HG03159 (cell line): ENCODE results near the gene HMOX2.

Source experiments
- ATAC-seq: cut with Tn5 transposase; IDR thresholded peaks from one replicate; pipeline ENCODE4 v1.9.1; 2021; ENCODE audit warnings: mild to moderate bottlenecking, moderate library complexity; ENCODE audit not compliant: unreplicated experiment

Gene HMOX2

DNA sequence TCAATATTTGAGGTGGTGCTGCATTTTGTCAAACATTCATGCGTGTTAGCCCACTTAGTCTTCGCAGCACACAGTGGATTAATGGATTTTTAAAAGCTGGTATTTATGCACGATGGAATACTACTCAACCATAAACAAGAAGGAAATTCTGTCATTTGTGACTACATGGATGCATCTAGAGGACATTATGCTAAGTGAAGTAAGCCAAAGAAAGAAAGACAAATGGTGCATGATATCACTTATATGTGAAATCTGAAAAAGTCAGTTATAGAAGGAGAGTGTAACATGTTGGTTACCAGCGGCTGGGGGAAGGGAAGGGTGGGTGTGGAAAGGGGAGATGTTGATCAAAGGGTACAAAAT, 23.0 kb downstream of the HMOX2 start:
- ATAC-seq: no peak

DNA sequence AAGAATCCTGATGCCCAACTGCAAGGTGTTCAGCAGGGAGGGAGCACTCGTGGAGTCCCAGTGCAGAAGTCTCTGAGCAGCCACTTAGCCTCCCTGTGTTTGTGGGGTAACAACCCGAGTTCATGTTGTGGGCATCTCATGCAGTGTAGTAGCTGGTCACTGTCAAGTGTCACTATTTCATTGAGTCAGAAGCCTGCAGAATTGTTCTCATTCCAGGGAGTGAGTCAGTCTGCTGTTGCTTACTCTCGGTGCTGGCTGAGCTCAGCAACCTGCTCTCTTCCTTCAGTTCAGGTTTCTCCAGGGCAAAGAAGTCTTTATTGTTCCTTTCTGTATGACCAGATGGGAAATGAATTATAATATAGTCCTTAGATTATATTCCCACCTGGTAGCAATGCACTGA, 24.1 kb downstream of the HMOX2 start:
- ATAC-seq: no peak

DNA sequence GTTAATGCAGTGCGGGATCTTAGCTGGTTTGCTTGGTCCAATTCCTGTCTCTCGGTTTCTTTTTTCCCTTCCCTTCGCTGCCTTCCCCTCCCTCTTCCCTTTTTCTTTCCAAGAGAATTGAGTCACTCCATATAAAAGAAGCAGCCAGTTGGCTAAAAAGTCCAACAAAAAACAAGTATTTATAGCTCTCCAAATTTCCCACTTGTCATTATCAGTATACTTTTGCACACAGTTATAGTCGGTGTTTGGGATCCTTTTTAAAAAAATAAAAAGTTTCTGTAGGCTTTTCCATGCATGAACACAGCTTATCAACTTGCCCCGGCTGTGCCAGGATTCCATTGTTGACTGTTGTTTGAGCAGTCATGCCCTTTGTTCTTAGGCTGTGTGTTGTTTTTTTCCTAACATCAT, 24.9 kb downstream of the HMOX2 start:
- no peak for ATAC-seq

DNA sequence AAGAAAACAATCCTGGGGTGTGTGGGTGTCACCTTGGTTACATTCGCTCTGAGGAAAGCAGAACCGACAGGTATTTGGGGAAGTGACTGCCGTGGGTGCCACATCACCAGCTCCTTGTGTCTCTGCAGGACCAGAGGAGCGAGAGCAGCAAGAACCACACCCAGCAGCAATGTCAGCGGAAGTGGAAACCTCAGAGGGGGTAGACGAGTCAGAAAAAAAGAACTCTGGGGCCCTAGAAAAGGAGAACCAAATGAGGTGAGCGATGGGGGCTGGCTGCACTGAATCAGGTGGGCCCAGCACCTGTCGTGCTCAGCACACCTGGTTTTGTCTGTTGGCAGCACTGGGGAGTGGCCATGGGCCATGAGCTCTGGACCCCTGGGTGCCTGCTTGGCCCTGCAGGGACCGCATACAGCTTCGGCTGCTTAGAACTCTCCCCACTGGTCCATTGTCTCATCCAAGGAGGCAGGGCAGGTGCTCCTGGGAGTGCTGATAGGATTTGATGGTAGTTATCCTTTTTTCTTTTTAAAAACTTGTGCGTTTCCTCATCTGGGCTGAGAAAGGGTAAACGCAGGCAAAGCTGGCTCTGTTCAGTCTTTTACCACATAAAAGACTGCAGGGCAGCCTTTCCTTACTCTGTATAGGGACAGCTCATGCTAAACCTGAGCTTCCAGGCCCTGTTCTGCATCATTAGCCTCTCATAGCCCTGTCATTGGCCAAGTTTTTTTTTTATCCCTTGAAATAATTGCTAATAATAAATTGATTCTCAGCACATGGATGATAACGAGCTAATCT, 29.4 kb downstream of the HMOX2 start:
- ATAC-seq: peak; percentile 78

DNA sequence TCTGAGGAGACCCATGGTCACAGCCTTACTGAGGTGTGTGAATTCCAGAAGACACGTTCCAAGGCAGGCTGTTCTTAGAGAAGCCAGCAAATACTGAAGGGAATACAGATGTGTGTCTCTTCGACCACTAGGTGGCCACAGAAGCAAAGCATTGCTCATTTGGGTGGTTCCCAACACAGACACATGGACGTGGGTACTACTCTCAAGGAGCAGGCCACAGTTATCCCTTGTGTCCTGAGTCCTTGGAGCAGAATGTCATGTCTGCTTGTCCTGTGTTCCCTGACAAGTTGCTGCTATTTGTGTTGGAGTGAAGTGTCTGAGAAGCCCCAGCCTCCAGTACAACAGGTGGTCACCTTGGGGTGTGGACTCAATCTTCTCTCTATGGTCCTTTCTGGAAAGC, 30.3 kb downstream of the HMOX2 start:
- ATAC-seq: no peak

DNA sequence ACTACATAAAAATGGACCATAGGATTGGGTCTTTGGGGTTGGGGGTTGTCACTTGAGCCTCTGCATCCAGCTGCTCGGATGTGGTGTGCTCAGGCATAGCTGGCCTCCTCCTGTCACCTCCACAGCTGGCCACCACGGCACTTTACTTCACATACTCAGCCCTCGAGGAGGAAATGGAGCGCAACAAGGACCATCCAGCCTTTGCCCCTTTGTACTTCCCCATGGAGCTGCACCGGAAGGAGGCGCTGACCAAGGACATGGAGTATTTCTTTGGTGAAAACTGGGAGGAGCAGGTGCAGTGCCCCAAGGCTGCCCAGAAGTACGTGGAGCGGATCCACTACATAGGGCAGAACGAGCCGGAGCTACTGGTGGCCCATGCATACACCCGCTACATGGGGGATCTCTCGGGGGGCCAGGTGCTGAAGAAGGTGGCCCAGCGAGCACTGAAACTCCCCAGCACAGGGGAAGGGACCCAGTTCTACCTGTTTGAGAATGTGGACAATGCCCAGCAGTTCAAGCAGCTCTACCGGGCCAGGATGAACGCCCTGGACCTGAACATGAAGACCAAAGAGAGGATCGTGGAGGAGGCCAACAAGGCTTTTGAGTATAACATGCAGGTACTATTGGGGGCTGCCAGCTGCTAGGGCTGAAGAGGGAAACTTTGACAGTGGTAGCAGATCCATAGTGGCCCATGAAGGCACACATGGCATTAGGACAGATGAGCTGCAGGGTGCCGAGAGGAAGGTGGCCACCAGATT, 31.6 kb downstream of the HMOX2 start:
- ATAC-seq: no peak

DNA sequence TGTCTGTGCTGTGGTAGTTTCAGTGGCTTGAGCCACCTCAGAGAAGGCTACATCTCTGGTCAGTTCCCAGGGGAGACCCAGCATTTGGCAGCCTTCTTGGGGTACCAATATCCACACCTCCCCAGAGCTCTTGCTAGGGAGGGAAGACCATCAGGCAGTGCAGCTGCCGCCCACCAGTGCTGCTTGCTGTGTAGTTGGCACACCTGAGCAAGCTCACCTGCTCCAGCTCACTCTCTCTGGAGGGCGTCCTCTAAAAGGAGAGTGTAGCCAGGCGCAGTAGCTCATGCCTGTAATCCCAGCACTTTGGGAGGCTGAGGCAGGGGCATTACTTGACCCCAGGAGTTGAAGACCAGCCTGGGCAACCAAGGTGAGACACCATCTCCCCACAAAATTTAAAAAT, 32.6 kb downstream of the HMOX2 start:
- ATAC-seq: no peak

DNA sequence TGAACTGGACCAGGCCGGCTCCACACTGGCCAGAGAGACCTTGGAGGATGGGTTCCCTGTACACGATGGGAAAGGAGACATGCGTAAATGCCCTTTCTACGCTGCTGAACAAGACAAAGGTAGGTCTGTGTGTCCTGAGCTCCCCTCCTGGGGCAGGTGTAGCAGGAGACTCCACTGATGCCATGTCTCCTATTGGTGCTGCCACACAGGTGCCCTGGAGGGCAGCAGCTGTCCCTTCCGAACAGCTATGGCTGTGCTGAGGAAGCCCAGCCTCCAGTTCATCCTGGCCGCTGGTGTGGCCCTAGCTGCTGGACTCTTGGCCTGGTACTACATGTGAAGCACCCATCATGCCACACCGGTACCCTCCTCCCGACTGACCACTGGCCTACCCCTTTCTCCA, 33.2 kb downstream of the HMOX2 start:
- ATAC-seq: no peak

DNA sequence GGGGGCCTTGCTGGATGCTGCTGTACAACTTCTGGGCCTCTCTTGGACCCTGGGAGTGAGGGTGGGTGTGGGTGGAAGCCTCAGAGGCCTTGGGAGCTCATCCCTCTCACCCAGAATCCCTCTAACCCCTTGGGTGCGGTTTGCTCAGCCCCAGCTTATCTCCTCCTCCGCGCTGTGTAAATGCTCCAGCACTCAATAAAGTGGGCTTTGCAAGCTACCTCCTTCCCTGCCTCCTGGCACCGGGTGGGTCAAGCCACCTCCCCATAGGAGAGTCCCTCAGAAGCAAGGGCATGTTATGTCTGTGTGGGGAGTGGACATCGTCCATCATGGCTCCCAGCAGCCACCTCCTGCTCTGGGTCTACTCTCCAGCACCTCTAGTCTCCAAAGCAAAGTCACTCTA, 33.9 kb downstream of the HMOX2 start:
- no peak for ATAC-seq

DNA sequence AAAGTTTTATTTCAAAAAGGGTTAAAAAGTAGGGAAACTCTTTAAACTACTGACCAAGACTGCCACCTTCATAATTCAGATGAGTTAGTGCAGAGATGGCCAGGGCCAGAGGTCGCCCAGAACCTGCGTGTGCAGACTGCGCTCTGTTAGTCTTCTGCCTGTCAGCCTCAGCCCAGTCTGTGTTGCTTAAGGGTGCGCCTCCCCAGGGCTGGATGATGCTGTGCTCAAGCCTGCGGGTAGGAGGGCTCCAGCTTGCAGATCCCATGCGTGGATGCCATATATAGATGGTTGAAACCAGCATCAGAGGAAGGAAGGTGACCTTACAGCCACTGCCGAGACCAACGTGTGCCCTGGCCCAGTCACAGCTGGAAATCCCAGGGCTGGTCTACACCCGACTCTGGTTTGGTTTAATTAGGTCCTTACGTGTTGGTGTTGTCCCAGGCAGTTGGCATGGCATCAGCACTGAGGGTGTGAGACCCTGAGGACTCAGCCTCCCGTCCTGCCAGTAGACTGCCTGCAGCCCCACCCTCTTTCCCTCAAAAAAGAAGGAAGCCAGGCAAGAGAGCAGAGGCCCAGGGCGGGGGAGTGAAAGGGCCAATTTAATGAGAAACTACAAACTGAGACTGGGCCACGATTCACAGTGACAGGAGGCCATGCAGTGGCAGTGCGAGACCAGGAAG, 34.7 kb downstream of the HMOX2 start:
- ATAC-seq: no peak

DNA sequence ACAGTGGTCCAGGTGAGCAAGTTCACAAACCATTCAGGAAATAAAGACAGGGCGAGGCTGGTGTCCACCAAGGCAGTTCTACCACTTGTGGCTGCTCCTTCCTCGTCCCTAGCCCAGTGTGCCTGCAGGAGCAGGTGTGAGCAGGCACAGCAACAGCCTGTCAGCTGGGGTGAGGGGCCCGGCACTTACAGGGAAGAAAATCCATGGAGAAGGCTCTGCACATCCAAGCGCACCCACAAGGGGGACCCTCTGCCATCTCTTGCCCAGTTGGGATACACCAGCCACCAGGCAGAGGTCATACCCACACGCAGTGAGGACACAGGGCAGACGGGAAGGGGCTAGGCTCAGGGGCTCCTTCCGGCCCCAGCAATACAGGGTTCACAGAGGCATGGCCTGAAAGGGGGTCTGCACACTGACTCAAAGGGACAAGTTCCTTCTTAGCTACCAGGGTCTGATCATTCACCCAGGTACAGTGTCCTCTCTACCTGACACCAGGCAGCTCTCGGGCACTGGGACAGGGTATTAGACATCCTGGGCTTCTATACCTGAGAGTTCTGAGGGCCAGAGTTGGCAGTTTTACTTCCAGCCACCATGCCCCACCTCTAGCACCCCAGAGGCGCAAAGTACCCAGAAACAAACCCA, 35.4 kb downstream of the HMOX2 start:
- ATAC-seq: no peak

DNA sequence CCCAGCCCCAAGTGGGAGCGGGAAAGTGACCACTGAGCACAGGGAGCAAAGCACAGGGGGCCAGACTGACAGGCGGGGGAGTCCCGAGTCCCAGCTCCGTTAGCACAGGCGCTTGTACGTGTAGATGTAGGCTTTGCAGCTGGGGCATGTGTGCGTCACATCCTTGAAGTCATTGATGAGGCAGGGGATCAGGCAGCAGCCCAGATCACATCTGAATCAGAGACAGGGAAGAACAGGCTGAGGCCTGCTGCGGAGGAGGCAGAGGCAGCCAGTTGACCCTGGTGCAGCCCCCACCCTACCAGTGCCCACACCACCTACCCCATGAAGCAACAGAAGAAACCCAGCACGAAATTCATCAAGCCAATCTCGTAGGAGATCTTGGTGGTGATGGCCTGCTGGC, 36.3 kb downstream of the HMOX2 start:
- ATAC-seq: no peak

DNA sequence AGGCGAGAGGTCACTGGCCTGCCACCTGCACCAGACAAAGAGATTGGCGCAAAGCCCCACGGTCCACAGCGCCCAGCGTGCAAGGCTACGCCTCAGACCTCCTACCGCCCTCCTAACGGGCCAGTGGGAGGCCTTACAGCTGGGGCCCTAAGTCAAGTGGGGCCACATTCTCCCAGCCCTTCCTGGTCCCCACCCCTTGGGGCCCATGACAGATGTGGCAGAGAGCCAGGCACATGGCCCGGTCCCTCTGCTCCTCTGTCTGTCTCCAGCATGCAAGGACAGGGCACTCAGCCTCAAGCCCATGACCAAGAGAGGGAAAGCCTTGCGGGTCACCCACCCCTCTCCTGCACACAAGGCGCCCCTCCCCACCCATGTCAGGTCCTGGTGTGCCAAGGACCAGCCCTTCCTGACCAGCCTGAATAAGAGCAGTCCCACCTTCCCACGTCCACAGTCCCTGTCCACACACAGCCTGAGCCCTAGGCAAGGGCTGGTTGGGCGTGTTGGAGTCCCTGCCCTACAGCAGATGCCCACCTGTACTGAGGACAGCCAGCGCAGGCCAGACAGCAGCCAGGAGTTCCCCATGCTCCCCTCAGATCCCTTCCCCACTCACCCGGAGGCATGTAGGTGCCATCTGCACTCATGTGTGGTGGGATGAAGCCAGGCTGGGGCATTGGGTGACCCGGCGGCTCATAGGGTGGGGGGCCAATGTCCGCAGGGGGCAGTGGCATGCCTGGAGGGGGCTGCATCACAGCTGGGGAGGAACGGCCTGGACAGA, 37.1 kb downstream of the HMOX2 start:
- no peak for ATAC-seq

DNA sequence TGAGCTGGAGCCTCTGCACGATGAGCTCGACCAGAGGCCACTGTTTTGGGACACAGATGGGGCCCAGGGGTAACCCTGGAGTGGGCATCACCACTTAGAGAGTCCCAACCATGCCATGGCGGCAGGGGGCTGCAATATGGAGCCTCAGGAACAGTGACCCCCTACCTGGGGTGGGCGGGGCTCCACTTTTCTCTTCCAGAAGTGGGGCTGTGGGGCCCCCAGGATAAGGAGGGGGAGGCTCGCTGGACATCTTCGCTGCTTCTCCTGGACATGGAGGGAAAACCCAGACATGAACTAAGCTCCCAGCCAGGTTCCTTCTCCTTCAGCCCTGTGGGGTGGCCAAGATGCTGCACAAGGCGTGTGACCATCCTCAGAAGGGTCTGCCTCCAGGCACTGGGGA, 37.7 kb downstream of the HMOX2 start:
- ATAC-seq: no peak

DNA sequence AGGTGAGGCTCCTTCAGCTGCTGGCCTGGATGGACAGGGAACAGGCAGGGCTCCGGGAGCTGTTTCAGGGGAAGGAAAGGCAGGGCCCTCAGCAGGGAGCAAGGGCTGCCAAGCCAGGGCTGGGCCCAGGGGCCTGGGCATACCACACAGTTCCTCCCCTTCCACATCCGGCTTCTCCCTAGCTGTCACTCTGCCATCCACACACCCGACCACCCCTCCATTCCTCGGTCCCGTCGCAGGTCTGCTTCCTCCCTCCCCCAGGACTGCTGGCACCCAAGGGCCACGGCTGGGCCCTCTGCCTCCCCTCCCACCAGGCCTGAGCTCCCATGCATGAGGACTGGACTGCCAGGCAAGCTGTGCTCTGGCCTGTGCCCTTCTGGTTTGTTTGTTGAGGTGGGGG, 38.4 kb downstream of the HMOX2 start:
- ATAC-seq: no peak

DNA sequence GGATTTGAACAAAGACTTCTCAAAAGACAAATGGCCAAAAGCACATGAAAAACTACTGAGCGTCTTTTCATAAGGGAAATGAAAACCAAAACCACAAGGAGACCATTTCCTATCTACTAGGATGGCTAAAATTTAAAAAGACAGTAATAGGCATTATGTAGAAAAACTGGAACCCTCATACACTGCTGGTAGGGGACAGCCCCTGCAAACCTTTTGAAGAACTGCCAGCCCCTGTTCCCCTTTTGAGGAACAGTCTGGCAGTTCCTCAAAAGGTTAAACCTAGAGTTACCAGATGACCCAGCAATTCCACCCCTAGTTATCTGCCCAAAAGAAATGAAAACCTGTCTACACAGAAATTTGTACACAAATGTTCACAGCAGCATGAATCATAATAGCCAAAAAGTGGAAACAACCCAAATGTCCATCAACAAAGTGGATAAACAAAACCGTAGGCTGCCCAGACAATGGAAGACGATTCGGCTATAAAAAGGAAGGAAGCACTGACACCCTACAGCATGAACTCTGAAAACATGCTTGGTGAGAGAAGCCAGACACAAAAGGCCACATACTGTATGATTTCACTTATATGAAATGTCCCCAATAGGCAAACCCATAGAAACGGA, 39.5 kb downstream of the HMOX2 start:
- no peak for ATAC-seq

DNA sequence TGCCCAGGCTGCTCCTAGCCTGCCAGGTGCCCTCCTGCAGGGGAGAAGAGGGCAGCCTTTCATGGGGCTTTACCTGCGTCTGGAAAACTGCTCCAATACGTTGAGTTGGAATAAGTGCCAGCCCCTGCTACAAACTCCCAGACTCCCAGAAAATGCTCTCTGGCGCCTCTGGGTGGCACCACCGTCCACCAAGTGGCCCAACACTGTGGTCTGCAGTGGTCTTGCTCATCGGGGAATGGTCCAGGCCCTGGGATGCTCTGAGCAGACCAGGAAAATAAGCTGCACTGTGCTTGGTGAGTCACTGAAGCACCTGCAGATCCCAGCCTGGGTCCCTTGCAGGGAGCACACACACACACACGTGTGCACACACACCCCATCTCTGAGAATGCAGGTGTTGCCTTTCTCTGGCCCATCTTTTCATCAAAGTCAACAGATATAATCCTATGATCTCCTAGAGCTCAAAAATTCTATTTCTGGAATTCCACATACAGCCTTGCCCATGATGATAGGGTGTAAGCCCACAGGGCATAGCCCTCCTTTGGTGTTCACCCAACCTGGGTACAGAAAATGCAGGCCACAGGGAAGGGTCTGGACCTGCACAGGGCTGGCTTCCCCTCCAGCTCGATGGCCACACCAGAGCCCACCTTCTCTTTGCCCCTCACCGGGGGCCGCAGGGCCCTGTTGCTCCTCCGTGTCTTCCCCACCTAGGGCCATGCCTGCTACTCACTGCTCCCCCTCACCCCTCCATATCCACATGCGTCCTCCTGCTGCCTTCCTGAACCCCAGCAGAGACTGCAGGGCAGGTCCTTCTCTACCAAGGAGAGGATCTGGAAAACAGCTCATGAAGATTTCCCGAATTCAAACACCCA, 41.8 kb downstream of the HMOX2 start:
- ATAC-seq: no peak

DNA sequence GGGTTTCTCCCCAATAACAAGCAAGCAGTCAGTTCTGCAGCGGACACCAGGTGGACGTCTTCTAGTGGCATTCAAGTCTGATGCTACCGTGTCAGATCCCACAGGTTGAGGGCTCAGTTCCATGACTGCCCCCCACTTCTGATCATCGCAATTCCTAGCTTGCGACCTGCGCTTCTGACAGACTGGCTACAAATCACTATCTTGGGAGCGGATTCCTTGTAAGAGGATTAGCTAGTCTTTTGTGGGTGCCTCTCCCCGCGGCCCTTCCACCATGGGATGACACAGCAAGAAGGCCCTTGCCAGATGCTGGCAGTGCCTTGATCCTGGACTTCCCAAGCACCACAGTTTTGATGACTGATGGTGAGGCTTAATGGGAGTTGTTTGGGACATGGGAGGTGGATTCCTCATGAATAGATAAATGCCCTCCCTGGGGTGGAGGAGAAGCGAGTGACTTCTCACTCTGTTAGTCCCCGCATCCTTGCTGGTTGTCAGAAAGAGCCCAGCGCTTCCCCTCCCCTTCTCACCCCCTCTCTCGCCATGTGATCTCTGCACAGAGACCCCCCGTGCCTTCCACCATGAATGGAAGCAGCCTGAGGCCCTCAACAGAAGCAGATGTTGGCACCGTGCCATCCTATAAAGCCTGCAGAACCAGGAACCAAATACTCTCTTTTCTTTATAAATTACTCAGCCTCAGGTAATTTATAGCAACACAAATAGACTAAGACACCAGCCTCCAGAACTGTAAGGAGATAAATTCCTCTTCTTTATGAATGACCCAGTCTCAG, 43.3 kb downstream of the HMOX2 start:
- no peak for ATAC-seq

DNA sequence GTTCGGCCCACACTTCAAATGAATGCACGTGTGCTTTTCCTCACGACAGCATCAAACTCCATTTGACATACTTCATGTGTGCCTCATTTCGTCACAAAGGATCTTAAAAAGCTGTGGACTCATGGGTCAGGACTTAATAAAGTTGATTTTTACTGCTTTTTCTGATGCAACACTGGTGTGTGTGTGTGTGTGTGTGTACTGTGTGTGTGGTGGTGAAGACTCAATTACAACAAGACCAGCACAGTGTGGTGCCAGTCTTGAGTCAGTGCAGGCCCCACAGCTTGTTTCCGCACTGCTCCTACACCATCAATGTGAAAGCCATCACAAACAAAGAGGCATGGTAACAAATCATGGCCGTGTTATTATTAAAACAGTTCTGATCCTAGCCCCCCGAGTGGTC, 44.7 kb downstream of the HMOX2 start:
- no peak for ATAC-seq
